Spleen (tissue), 7 donors: ENCODE data around the gene INHBB.

ENCODE experiments used
- POLR2A ChIP-seq, 3 donors: fragments of 450-650 bp; IDR thresholded peaks; one replicate each; pipeline ENCODE4 v1.5.1; 2017; ENCODE audit warnings: antibody characterized with exemption in 3 of 3, mild to moderate bottlenecking in 1 of 3
- POLR2AphosphoS5 ChIP-seq, 3 donors: sonication (generic); formaldehyde crosslinking; IDR thresholded peaks; one replicate each; pipeline ENCODE4 v1.5.1; 2017; ENCODE audit warnings: antibody characterized with exemption in 3 of 3
- TF ChIP-seq, protein P1 (sequence below), 11 experiments: fragments of 200-600 bp in 7 of 11; fragments of 450-650 bp in 4 of 11; sonication (generic) in 4 of 11; IDR thresholded peaks in 8 of 11; conservative IDR thresholded peaks in 3 of 11; 1 replicate in 7 of 11; 2 replicates in 4 of 11; pipeline versions ENCODE4 v1.4.0 to v1.8.0; 2016 to 2021; ENCODE audit warnings: antibody characterized with exemption in 11 of 11, inconsistent platforms in 4 of 11, mild to moderate bottlenecking in 1 of 11
- donor health status: DM: no; HTN: no; CAD: no; lungs with moderate emphysema.
- donor health status: DM: no; HTN: no; CAD: no.
- donor health status: DM: no; HTN: no; CAD: no.

DNA sequence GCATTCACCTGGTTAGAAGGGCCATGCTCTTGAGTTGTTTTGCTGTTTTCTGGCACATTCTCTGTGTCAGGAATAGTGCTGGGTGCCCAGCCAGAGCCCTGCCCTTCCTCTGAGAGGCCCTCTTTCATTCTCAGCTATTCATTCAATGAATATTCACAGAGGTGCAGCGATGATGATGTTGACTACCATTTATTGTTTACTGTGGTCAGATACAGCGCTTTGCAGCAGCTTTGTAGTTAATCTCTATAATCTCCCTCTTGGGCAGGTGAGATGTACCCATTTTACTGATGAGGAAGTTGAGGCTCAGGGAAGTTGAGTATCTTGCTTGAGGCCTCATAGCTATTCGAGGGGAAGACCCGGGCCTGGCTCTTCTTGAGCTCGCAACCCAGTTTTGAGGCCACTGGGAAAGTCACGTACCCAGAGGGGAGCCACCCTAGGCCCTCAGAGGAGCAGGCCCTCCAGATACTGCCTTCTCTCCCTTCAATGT lies 9.9 kb downstream of the INHBB start:
- TF ChIP-seq, protein P1, sequence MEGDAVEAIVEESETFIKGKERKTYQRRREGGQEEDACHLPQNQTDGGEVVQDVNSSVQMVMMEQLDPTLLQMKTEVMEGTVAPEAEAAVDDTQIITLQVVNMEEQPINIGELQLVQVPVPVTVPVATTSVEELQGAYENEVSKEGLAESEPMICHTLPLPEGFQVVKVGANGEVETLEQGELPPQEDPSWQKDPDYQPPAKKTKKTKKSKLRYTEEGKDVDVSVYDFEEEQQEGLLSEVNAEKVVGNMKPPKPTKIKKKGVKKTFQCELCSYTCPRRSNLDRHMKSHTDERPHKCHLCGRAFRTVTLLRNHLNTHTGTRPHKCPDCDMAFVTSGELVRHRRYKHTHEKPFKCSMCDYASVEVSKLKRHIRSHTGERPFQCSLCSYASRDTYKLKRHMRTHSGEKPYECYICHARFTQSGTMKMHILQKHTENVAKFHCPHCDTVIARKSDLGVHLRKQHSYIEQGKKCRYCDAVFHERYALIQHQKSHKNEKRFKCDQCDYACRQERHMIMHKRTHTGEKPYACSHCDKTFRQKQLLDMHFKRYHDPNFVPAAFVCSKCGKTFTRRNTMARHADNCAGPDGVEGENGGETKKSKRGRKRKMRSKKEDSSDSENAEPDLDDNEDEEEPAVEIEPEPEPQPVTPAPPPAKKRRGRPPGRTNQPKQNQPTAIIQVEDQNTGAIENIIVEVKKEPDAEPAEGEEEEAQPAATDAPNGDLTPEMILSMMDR (IDR thresholded peaks at IDR 0.05 in 8 of 11, conservative IDR thresholded peaks at IDR 0.05 in 3 of 11): no peak
- no peak for TF ChIP-seq POLR2A (IDR thresholded peaks at IDR 0.05)
- no peak for TF ChIP-seq POLR2AphosphoS5 (IDR thresholded peaks at IDR 0.05)
